Fibroblast of the aortic adventitia (primary cell): ENCODE results near the gene TNS3. TPM values are rescaled to one million over a fixed set of nuclear protein-coding genes. Genes with fewer than 3 reads are reported as not detected.

ENCODE experiments used
- DNase-seq: peaks from one replicate; pipeline ENCODE4 v3.0.0-alpha.2; 2010; ENCODE audit warnings: low read depth
- H3K4me3 ChIP-seq: 2 replicates; pipeline ENCODE4 v1.5.1; 2011; ENCODE audit warnings: low read depth, mild to moderate bottlenecking, control low read depth, low read length, moderate library complexity
- CTCF ChIP-seq: IDR thresholded peaks from 2 replicates; pipeline ENCODE4 v1.5.1; 2011; ENCODE audit warnings: mild to moderate bottlenecking, low read length, control low read depth, inconsistent platforms; ENCODE audit not compliant: insufficient read depth
- total RNA-seq: library from RNA; depleted of rRNA; stranded (reverse); fragments of >200 nt; gene quantifications from 2 replicates; pipeline ENCODE4 v1.2.3, GENCODE V29; 2012; ENCODE audit warnings: low replicate concordance

TNS3 gene
- total RNA-seq, 1 donor = 28.3 TPM

- TF ChIP-seq CTCF = no peak
- no peak overlapping the region for H3K4me3 ChIP-seq
- no peak for DNase-seq
These were observed 43.0 kb downstream of the TNS3 start for GRCh38 chr7:47538846-47539311.

- peak overlapping the region; percentile 49 for H3K4me3 ChIP-seq
- DNase-seq = no peak
- no peak for TF ChIP-seq CTCF
These were observed 43.9 kb downstream of the TNS3 start for GRCh38 chr7:47537716-47538675.

- H3K4me3 ChIP-seq = peak overlapping the region; percentile 49
- no peak for TF ChIP-seq CTCF
- DNase-seq = peak; percentile 88
These were observed 45.0 kb downstream of the TNS3 start for GRCh38 chr7:47536661-47537611.

GRCh38 chr7:47535704-47536628 lies 45.9 kb downstream of the TNS3 start:
- no peak for TF ChIP-seq CTCF
- DNase-seq = no peak
- peak overlapping the region; percentile 49 for H3K4me3 ChIP-seq

GRCh38 chr7:47535035-47535703 lies 46.7 kb downstream of the TNS3 start:
- TF ChIP-seq CTCF = no peak
- no peak for DNase-seq
- H3K4me3 ChIP-seq = no peak overlapping the region
